ENCODE results near the gene RNF217.

The RNF217 gene

GRCh38 chr6:124991764-124992295, 29.6 kb downstream of the RNF217 start:
- FAIRE-seq (no peak), DNase-seq (ENCODE audit: insufficient read length) (no peak)
- TF ChIP-seq POLR2AphosphoS5 (IDR thresholded peaks at IDR 0.05; ENCODE audit: low read depth, low read length) (no peak), POLR2A (IDR thresholded peaks at IDR 0.05; ENCODE audit: low read depth, low read length) (no peak), TAF1 (IDR thresholded peaks at IDR 0.05; ENCODE audit: borderline replicate concordance, low read depth, low read length) (no peak)

GRCh38 chr6:124993327-124993726, 31.1 kb downstream of the RNF217 start:
- no peak for FAIRE-seq
- DNase-seq (ENCODE audit: insufficient read length) = no peak
- TF ChIP-seq POLR2AphosphoS5 (IDR thresholded peaks at IDR 0.05; ENCODE audit: low read depth, low read length) (no peak), TAF1 (IDR thresholded peaks at IDR 0.05; ENCODE audit: borderline replicate concordance, low read depth, low read length) (no peak), POLR2A (IDR thresholded peaks at IDR 0.05; ENCODE audit: low read depth, low read length) (no peak)

GRCh38 chr6:124994648-124995047, 32.4 kb downstream of the RNF217 start:
- FAIRE-seq (no peak), DNase-seq (ENCODE audit: insufficient read length) (no peak)
- TF ChIP-seq TAF1 (IDR thresholded peaks at IDR 0.05; ENCODE audit: borderline replicate concordance, low read depth, low read length) (no peak), POLR2AphosphoS5 (IDR thresholded peaks at IDR 0.05; ENCODE audit: low read depth, low read length) (no peak), POLR2A (IDR thresholded peaks at IDR 0.05; ENCODE audit: low read depth, low read length) (no peak)

- FAIRE-seq = no peak
Observed at GRCh38 chr6:124995131-124995530, 32.9 kb downstream of the RNF217 start.

GRCh38 chr6:124995645-124996325, 33.5 kb downstream of the RNF217 start:
- TF ChIP-seq TAF1 (IDR thresholded peaks at IDR 0.05; ENCODE audit: borderline replicate concordance, low read depth, low read length) (no peak), POLR2AphosphoS5 (IDR thresholded peaks at IDR 0.05; ENCODE audit: low read depth, low read length) (no peak), POLR2A (IDR thresholded peaks at IDR 0.05; ENCODE audit: low read depth, low read length) (no peak)
- DNase-seq (ENCODE audit: insufficient read length) (no peak), FAIRE-seq (no peak)

More at GRCh38 chr6:124995131-124995530, 32.9 kb downstream of the RNF217 start:
- no peak for DNase-seq (ENCODE audit: insufficient read length)
- no peak for TF ChIP-seq TAF1 (IDR thresholded peaks at IDR 0.05; ENCODE audit: borderline replicate concordance, low read depth, low read length)
- no peak for TF ChIP-seq POLR2A (IDR thresholded peaks at IDR 0.05; ENCODE audit: low read depth, low read length)
- TF ChIP-seq POLR2AphosphoS5 (IDR thresholded peaks at IDR 0.05; ENCODE audit: low read depth, low read length) = no peak

GRCh38 chr6:124996411-124996810, 34.2 kb downstream of the RNF217 start:
- DNase-seq (ENCODE audit: insufficient read length) (no peak), FAIRE-seq (no peak)
- TF ChIP-seq TAF1 (IDR thresholded peaks at IDR 0.05; ENCODE audit: borderline replicate concordance, low read depth, low read length) (no peak), POLR2A (IDR thresholded peaks at IDR 0.05; ENCODE audit: low read depth, low read length) (no peak), POLR2AphosphoS5 (IDR thresholded peaks at IDR 0.05; ENCODE audit: low read depth, low read length) (no peak)

GRCh38 chr6:124997196-124997875, 35.1 kb downstream of the RNF217 start:
- DNase-seq (ENCODE audit: insufficient read length) (no peak), FAIRE-seq (no peak)
- no peak for TF ChIP-seq POLR2A (IDR thresholded peaks at IDR 0.05; ENCODE audit: low read depth, low read length)
- TF ChIP-seq POLR2AphosphoS5 (IDR thresholded peaks at IDR 0.05; ENCODE audit: low read depth, low read length) = no peak
- TF ChIP-seq TAF1 (IDR thresholded peaks at IDR 0.05; ENCODE audit: borderline replicate concordance, low read depth, low read length) = no peak

- DNase-seq (ENCODE audit: insufficient read length) (no peak), FAIRE-seq (no peak)
- TF ChIP-seq POLR2A (IDR thresholded peaks at IDR 0.05; ENCODE audit: low read depth, low read length) = no peak
Observed at GRCh38 chr6:124999105-124999764, 37.0 kb downstream of the RNF217 start.

- FAIRE-seq (no peak), DNase-seq (ENCODE audit: insufficient read length) (no peak)
- TF ChIP-seq POLR2AphosphoS5 (IDR thresholded peaks at IDR 0.05; ENCODE audit: low read depth, low read length) (no peak), POLR2A (IDR thresholded peaks at IDR 0.05; ENCODE audit: low read depth, low read length) (no peak), TAF1 (IDR thresholded peaks at IDR 0.05; ENCODE audit: borderline replicate concordance, low read depth, low read length) (no peak)
Observed at GRCh38 chr6:125001684-125002405, 39.6 kb downstream of the RNF217 start.

- FAIRE-seq (no peak), DNase-seq (ENCODE audit: insufficient read length) (no peak)
- TF ChIP-seq POLR2A (IDR thresholded peaks at IDR 0.05; ENCODE audit: low read depth, low read length) (no peak), TAF1 (IDR thresholded peaks at IDR 0.05; ENCODE audit: borderline replicate concordance, low read depth, low read length) (no peak), POLR2AphosphoS5 (IDR thresholded peaks at IDR 0.05; ENCODE audit: low read depth, low read length) (no peak)
Observed at GRCh38 chr6:125002406-125002741, 40.1 kb downstream of the RNF217 start.

GRCh38 chr6:125003070-125003469, 40.8 kb downstream of the RNF217 start:
- FAIRE-seq = no peak
- DNase-seq (ENCODE audit: insufficient read length) = no peak
- TF ChIP-seq POLR2AphosphoS5 (IDR thresholded peaks at IDR 0.05; ENCODE audit: low read depth, low read length) (no peak), POLR2A (IDR thresholded peaks at IDR 0.05; ENCODE audit: low read depth, low read length) (no peak), TAF1 (IDR thresholded peaks at IDR 0.05; ENCODE audit: borderline replicate concordance, low read depth, low read length) (no peak)

All from GM12892 (cell line).